GM23248 (cell line): Measurements from ENCODE around the gene GABRG3. TPM values are rescaled to one million over a fixed set of nuclear protein-coding genes. Genes with fewer than 3 reads are reported as not detected.

Experiments used
- DNase-seq: peaks from one replicate; pipeline ENCODE4 v3.0.0-alpha.2; 2015
- H2AFZ ChIP-seq: fragments of 200-600 bp; sonication (generic); 2 replicates; pipeline ENCODE4 v1.6.1; 2016; ENCODE audit warnings: antibody characterized with exemption
- H3F3A ChIP-seq: fragments of 200-600 bp; sonication (generic); 2 replicates; pipeline ENCODE4 v1.6.1; 2016; ENCODE audit warnings: mild to moderate bottlenecking, antibody characterized with exemption, mixed run types; ENCODE audit not compliant: insufficient read depth
- H3K27ac ChIP-seq: fragments of 200-600 bp; sonication (generic); 2 replicates; pipeline ENCODE4 v1.5.1; 2016; ENCODE audit warnings: mild to moderate bottlenecking
- H3K27me3 ChIP-seq: fragments of 200-600 bp; sonication (generic); replicated peaks from 2 replicates; pipeline ENCODE4 v1.6.1; 2016; ENCODE audit warnings: mild to moderate bottlenecking; ENCODE audit not compliant: insufficient read depth
- H3K36me3 ChIP-seq: fragments of 200-600 bp; sonication (generic); 2 replicates; pipeline ENCODE4 v1.6.1; 2016; ENCODE audit warnings: low read depth, mild to moderate bottlenecking
- H3K4me1 ChIP-seq: fragments of 200-600 bp; sonication (generic); 2 replicates; pipeline ENCODE4 v1.6.1; 2016; ENCODE audit warnings: mild to moderate bottlenecking; ENCODE audit not compliant: insufficient read depth
- H3K4me2 ChIP-seq: fragments of 200-600 bp; sonication (generic); one replicate; pipeline ENCODE4 v1.6.1; 2016; ENCODE audit warnings: mild to moderate bottlenecking; ENCODE audit not compliant: unreplicated experiment
- H3K4me3 ChIP-seq: fragments of 200-600 bp; sonication (generic); 2 replicates; pipeline ENCODE4 v1.5.1; 2016; ENCODE audit warnings: mild to moderate bottlenecking
- H3K79me2 ChIP-seq: fragments of 200-600 bp; sonication (generic); 2 replicates; pipeline ENCODE4 v1.6.1; 2016; ENCODE audit warnings: mild to moderate bottlenecking; ENCODE audit not compliant: insufficient read depth
- H3K9ac ChIP-seq: fragments of 200-600 bp; sonication (generic); 2 replicates; pipeline ENCODE4 v1.6.1; 2016; ENCODE audit warnings: mild to moderate bottlenecking
- H3K9me2 ChIP-seq: fragments of 200-600 bp; sonication (generic); 2 replicates; pipeline ENCODE4 v1.6.1; 2016; ENCODE audit warnings: mixed run types, mild to moderate bottlenecking, moderate library complexity; ENCODE audit not compliant: insufficient read depth
- H3K9me3 ChIP-seq: fragments of 200-600 bp; sonication (generic); one replicate; pipeline ENCODE4 v1.6.1; 2017; ENCODE audit warnings: low read depth
- H4K20me1 ChIP-seq: fragments of 200-600 bp; sonication (generic); 2 replicates; pipeline ENCODE4 v1.6.0; 2016; ENCODE audit not compliant: insufficient read depth
- EZH2 ChIP-seq: fragments of 200-600 bp; sonication (generic); IDR thresholded peaks from 2 replicates; pipeline ENCODE4 v1.6.1; 2018; ENCODE audit warnings: antibody characterized with exemption, mild to moderate bottlenecking; ENCODE audit not compliant: insufficient read depth, poor library complexity, severe bottlenecking
- EZH2phosphoT487 ChIP-seq: fragments of 200-600 bp; sonication (generic); IDR thresholded peaks from 2 replicates; pipeline ENCODE4 v1.6.1; 2018; ENCODE audit warnings: antibody characterized with exemption, moderate library complexity, mild to moderate bottlenecking, low read depth; ENCODE audit not compliant: insufficient read depth
- WGBS, 2 experiments: methylation state at CpG; one replicate each; pipeline ENCODE4 v1.1.6; 2015 to 2017; ENCODE audit warnings: low lambda C conversion rate in 2 of 2, low coverage in 1 of 2; ENCODE audit errors: missing lambda C conversion rate in 2 of 2; 5-methylcytosine and 5-hydroxymethylcytosine counted together
- in situ Hi-C: fragments of 300-500 bp; cut with MboI; formaldehyde crosslinking; loops from 2 replicates; pipeline ENCODE4 v1.15.0; 2020
- polyA plus RNA-seq: library from polyadenylated mRNA; unstranded; fragments of >200 nt; fragmentation: Nextera tagmentation; extraction: Ambion mirVana; gene quantifications from 2 replicates; pipeline ENCODE4 v1.2.1, GENCODE V29; 2016
- total RNA-seq: library from RNA; depleted of rRNA; stranded (reverse); fragments of >200 nt; shearing (Covaris generic); gene quantifications from 2 replicates; pipeline ENCODE4 v1.2.3, GENCODE V29; 2014

The GABRG3 gene
- total and polyA plus RNA-seq, 2 experiments from 2014 or later: not detected

DNA sequence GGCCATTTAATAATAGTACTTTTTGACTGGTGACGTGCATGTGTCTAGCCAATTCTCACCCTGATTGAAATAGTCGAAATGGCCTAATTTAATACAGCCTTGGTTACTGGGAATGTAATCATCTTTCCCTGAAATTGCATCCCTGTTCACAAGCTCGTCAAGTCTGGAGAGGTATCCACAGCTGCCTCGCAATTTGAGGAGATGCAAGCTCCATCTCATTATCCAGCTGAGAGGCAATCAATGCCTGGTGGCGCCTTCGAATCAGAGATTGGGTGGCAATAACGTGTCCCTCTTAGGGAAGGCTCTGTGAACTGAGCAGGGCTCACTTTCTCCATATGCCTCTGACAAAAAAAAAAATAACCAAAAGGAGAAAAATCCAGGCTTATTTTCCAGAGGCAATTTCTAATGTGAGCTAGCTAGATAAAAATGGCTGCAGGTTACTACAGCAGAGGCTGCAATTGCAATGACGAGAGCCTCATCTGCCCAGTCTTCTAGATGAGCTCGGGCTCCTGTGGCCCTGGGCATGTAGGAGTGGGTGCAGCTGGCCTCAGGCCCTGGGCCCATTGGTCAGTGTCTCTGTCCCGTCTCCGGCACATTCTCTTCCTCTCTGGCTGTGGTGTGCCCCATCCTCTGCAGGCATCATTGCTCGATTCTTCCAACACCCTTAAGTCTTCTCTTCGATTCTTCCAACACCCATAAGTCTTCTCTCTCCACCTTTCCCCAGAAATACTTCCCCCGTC lies 487.5 kb downstream of the GABRG3 start:
- no peaks in the 10 kb centered on the region for H4K20me1 ChIP-seq
- H3K9me2 ChIP-seq: no peaks in the 10 kb centered on the region
- no peak overlapping the region for H3K9ac ChIP-seq
- H3K27me3 ChIP-seq: no peaks in the 10 kb centered on the region
- in situ Hi-C loops: no loop called here
- H3F3A ChIP-seq: peaks cover 16% of the 10 kb centered on the region
- no peak for DNase-seq
- H3K4me1 ChIP-seq: peaks cover 14% of the 10 kb centered on the region; the same call in 1 of the 2 replicates
- H2AFZ ChIP-seq: no peak overlapping the region
- no peak overlapping the region for H3K4me2 ChIP-seq
- WGBS, 2 experiments: 54 to 64% methylated on average over 14 of the region's 14 CpGs
- no peaks in the 10 kb centered on the region for H3K79me2 ChIP-seq
- H3K36me3 ChIP-seq: no peaks in the 10 kb centered on the region
- no peak overlapping the region for H3K27ac ChIP-seq
- no peak for TF ChIP-seq EZH2
- TF ChIP-seq EZH2phosphoT487: no peak
- H3K4me3 ChIP-seq: no peak overlapping the region
- no peaks in the 10 kb centered on the region for H3K9me3 ChIP-seq

DNA sequence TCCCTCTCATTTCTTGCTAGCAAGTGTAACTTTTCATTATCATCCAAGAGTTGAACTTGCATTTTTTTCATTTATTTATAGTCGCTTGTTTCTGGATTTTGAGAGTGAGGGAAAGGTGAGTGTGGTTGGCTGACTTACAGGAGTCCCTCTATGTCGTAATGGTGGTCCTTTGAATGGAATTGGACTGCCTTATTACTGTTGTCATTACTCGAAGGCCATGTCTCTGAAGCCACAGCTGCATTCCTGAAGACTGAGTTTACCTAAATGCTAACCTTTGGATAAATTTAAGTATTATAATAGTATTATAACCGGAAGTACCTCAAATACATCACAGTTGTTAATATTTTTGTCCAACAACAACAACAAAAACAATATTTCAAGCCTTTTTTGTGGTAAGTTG lies 488.9 kb downstream of the GABRG3 start:
- Histone ChIP-seq H3K4me3 (no peak overlapping the region), H3K36me3 (no peaks in the 10 kb centered on the region), H3K9me2 (no peaks in the 10 kb centered on the region), H3K4me1 (0 out of 2 replicates have a peak, but pooled peaks cover 4% of the 10 kb centered on the region), H2AFZ (no peak overlapping the region), H3K79me2 (no peaks in the 10 kb centered on the region), H3K4me2 (no peak overlapping the region), H3K9ac (no peak overlapping the region), H4K20me1 (no peaks in the 10 kb centered on the region), H3K27me3 (no peaks in the 10 kb centered on the region), H3F3A (peaks cover 7% of the 10 kb centered on the region; the same call in 1 of the 2 replicates), H3K9me3 (no peaks in the 10 kb centered on the region), H3K27ac (no peak overlapping the region)
- 21 to 26% methylated on average over 4 of the region's 4 CpGs for WGBS, 2 experiments
- in situ Hi-C loops: no loop called here
- no peak for TF ChIP-seq EZH2
- TF ChIP-seq EZH2phosphoT487: no peak
- DNase-seq: peak; percentile 12

DNA sequence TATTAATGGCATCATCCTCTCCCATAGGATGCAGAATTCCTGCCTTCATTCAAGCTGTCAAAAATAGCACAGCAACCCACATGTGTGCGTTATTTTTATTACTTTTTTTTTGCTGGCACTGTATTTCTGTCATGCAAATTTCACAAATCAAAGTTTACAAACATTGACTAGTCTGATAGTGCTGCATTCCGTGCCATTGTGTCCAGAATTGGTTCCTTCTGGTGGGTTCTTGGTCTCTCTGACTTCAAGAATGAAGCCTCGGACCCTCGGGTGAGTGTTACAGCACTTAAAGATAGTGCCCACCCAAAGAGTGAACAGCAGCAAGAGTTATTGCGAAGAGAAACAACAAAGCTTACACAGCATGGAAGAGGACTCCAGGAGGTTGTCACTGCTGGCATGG lies 490.2 kb downstream of the GABRG3 start:
- H3K9me3 ChIP-seq: no peaks in the 10 kb centered on the region
- DNase-seq: no peak
- TF ChIP-seq EZH2: no peak
- TF ChIP-seq EZH2phosphoT487: no peak
- no peaks in the 10 kb centered on the region for H3K4me1 ChIP-seq
- H3K27ac ChIP-seq: no peak overlapping the region
- H3K9me2 ChIP-seq: no peaks in the 10 kb centered on the region
- no peak overlapping the region for H3K4me2 ChIP-seq
- no peaks in the 10 kb centered on the region for H4K20me1 ChIP-seq
- H3K36me3 ChIP-seq: no peaks in the 10 kb centered on the region
- H3K4me3 ChIP-seq: no peak overlapping the region
- no peaks in the 10 kb centered on the region for H3F3A ChIP-seq
- no peaks in the 10 kb centered on the region for H3K27me3 ChIP-seq
- H3K79me2 ChIP-seq: no peaks in the 10 kb centered on the region
- no peak overlapping the region for H2AFZ ChIP-seq
- no peak overlapping the region for H3K9ac ChIP-seq
- in situ Hi-C loops: no loop called here
- 26% methylated on average over 5 of the region's 5 CpGs for WGBS, 2 experiments

DNA sequence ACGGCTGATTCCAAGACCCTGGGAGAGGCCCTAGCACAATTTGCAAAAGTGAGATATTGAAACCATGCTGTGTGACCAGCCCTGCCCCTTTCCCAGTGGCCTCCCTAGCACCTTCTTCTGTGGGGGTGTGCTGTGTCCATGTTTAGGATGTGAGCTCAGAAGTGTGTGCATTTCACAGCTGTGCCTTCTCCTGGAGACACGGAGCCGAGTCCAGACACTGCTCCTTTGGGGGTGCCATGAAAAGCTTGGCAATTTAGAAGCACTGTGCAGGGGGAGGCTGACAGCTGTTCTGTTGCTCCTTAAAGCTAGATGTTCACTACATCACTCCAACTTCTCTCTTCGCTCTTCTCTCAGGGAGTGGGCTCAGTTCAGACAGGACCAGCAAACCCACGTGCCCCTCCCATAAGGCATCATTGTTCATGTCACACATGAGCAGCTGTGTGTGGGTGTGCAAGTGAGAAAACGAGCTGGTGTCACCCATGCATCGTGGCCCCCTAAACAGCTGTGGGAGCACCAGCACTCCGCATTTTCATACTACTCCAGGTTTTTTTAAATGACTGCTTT lies 492.6 kb downstream of the GABRG3 start:
- H3K9ac ChIP-seq: no peak overlapping the region
- no peaks in the 10 kb centered on the region for H3K9me2 ChIP-seq
- H3K27ac ChIP-seq: no peak overlapping the region
- no peaks in the 10 kb centered on the region for H3K4me1 ChIP-seq
- no peaks in the 10 kb centered on the region for H4K20me1 ChIP-seq
- no peak for DNase-seq
- in situ Hi-C loops: no loop called here
- TF ChIP-seq EZH2: no peak
- TF ChIP-seq EZH2phosphoT487: no peak
- H3K79me2 ChIP-seq: no peaks in the 10 kb centered on the region
- H3F3A ChIP-seq: no peaks in the 10 kb centered on the region
- no peak overlapping the region for H2AFZ ChIP-seq
- 43 to 44% methylated on average over 8 of the region's 8 CpGs for WGBS, 2 experiments
- H3K36me3 ChIP-seq: no peaks in the 10 kb centered on the region
- H3K9me3 ChIP-seq: no peaks in the 10 kb centered on the region
- no peak overlapping the region for H3K4me2 ChIP-seq
- H3K27me3 ChIP-seq: no peaks in the 10 kb centered on the region
- H3K4me3 ChIP-seq: no peak overlapping the region
